HG03378 (cell line): ENCODE measurements around the gene SMAD3.
A peak's percentile ranks its signal among the peaks of the same experiment; 100 is the strongest.
"Not testable (repeated sequence)": the region's sequence is repeated elsewhere in the genome, so short reads cannot be mapped to it uniquely, and the experiment has no call there.

Experiments used
- ATAC-seq: cut with Tn5 transposase; IDR thresholded peaks from one replicate; pipeline ENCODE4 v1.9.1; 2021; ENCODE audit warnings: mild to moderate bottlenecking, moderate library complexity; ENCODE audit not compliant: unreplicated experiment

Gene SMAD3

GRCh38 chr15:67107014-67107812 is 41.8 kb downstream of the SMAD3 start:
- ATAC-seq = no peak

DNA sequence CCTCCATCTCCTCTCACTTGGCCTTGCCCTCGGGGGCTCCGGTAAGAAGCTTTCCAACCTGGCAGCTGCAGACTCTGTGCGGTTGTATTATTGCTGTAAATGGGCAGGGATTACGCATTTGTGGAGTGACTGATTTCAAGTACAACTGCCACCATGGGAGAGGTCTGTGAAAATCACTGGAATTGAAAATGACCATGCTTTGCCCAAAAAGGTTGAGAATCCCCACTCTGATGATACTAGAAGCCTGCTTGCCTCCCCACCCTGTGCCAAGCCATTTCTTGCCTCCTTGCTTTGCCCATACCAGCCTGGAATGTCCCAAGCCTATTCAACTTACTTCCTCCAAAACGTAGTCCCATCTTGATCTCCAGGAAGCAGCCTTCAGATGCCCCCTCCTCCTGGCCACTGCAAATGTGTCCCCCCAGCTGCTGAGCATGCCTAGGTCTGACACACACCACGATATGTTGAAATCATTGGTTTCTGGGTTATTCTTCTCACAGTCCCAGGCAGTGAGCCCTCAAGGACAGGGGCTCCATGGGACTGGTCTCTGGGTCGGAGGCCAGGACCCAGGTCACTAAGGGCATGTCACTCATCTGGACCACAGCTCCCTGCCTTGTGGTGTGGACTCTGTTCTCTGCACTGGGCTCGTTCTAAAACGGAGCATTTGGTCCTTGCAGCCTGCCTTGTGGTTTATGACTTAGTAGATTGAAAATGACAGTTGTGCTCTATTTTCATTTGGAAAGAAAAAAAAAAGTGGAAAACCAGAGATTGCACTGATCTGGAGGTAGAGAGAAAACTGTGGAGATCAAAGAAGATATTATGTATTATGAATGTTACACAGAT is 42.9 kb downstream of the SMAD3 start:
- ATAC-seq = no peak

DNA sequence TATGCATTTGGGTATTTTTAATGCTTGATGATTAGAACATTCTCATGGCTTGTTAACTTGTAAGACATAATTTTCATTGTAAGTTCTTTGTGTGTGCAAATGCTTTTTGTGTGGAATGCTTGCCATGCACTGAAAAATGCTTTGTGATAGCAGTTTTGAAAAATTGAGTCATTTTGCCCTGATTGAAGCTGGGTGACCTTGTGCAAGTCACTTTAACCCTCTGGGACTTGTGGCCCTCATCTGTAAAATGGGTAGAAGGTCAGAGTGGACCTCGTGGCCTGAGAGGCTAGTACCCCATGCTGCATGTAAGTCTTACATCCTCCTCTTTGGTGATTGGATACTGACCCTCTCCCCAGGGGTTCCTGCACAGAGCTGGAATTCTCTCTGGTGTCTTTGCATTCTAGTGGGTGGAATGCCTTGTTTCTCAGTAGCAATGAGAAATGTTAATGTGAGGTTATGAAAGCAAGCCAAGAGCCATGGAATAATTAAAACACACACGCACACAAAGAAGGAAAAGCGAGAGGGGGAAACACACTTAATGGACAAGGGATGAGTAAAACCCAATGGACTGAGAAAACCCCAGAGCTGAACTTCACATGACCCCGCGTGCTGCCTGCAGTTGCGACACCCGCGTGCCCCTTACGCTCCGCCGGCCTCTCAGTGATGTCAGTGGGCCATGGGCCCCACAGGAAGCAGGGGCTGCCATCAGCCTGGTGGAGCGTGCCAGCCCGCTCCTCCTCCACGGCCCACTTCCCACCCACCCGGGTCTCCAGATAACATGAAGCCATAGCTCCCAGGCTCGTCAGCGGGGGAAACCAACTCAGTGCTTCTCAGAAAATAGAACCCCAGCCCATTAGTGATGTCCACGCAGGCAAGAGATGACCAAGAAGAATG is 44.0 kb downstream of the SMAD3 start:
- peak; percentile 51 for ATAC-seq

- peak; percentile 44 for ATAC-seq
Measured at GRCh38 chr15:67110361-67110781, 45.0 kb downstream of the SMAD3 start.

DNA sequence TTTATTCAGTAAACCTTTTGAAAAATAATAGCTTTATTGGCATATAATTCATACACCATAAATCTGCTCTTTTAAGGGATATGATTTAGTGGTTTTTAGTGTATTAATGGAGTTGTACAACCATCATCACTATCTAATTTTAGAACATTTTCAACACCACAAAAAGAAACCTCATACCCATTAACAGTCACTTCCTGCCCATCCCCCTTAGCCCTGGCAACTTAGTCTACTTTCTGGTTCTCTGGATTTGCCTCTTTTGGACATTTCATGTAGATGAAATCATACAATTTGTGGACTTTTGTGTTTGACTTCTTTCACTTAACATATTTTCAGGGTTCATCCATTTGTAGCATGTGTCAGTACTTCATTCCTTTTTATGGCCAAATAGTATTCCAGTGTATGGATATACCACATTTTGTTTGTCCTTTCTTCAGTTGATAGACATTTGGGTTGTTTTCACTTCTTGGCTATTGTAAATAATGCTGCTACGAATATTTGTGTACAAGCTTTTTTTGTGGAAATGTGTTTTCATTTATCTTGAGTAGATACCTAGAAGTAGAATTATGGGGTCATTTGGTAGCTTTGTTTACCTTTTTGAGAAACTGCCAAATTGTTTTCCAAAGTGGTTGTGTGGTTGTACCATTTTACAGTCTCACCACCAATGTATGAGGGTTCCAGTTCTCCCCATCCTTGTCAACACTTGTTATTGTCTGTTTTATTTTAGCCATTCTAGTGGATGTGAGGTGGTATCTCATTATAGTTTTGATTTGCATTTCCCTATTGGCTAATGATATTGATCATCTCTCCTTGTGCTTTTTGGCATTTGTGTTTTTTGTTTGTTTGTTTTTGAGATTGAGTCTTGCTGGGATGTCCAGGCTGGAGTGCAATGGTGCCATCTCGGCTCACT is 45.8 kb downstream of the SMAD3 start:
- no peak for ATAC-seq

DNA sequence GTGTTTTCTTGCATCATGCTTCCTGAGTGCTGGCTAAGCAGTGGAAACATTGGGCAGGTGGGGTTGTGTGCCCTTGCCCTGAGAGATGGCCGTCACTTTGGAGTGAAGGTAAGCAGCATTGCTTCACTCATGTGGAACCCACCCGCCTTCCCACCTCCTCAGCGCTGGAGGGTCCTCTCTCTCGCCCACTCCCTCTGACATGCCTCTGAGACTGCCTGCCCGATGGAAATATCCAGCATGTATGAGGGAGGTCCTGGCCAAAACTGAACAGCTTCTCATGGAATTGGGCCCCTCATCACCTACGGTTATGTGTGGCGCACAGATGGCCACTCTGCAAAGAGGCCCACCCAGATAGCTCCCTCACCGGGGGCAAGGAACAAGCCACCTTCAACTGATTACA is 48.6 kb downstream of the SMAD3 start:
- no peak for ATAC-seq

DNA sequence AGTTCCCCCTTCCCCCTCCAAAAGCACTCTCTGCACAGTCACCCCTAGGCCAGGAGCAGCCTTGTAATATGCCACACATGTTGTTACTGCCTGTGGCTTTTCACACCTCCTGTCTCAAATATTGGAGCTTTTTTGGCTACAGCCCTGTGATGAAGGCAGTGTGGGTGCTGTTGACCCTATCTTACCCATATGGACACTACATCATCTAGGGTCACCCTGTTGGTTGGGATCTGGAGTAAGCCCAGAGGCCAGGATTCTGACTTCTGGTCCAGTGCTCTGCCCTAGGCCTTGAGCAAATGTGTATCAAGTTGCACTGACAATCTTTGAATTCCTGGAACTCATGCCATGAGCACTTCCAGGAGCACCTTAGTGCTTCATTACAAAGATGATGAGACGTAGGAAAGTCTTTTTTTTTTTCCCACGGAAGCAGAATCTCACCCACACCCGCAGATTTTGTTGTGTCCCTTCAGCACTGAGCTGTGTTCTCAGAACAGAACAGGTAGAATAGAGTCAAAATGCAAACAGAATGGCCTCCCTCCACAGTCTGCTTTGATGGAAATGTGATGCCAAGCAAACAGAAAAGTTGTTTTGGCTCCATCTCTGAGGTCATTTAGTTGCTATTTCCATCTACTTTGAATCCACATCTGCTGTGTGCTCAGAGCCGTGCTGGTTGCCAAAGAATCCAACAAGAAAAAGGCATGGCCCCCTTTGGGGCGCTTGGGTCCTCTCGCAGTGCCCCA is 49.6 kb downstream of the SMAD3 start:
- no peak for ATAC-seq

DNA sequence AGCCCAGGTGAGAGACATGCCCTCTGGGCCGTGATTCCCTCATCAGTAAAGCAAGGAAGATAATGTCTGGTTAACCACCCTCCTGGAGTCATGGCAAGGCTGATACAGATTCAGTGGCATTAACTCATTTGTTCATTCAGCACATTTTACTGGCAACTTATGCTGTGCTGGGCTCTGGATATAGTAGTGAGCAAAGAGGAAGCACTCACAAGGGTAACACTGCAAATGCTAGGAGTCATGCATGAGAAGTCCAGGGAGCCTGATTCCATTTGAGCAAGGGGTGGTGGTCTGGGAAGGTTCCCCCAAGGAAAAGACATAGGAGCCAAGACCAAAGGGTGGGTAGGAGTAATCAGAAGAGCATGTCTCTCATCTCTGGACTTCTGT is 50.2 kb downstream of the SMAD3 start:
- ATAC-seq = no peak

GRCh38 chr15:67116742-67117141 is 51.3 kb downstream of the SMAD3 start:
- ATAC-seq = no peak

- ATAC-seq = no peak
Measured at GRCh38 chr15:67117370-67117769, 52.0 kb downstream of the SMAD3 start.

GRCh38 chr15:67118808-67119207 is 53.4 kb downstream of the SMAD3 start:
- no peak for ATAC-seq

DNA sequence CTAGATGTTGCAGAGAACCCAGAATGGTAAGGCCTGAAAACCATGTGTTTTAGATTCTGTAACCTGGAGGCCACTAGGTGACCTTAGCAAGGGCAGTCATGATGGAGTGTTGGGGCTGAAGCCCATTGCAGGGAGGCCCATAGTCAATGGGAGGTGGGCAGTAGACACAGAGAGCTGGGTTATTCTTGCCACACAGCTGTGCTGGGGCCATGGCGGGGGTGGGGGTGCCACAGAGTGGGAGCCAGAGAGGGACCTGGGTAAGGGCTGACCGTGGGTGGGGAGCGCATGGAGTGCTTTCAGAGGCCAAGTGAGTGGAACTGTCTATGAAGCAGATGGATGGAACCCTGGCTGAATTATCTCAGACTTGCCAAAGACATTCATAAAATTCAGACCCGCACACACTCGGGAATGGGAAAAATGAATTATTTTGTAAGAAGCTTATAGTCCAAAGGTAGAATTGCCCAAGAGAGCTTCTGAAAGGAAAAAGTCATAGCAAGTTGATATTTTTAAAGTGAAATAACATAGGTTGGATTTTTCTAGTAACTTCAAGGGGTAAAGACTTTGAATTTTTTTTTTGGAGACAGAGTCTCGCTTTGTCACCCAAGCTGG is 53.9 kb downstream of the SMAD3 start:
- no peak for ATAC-seq

DNA sequence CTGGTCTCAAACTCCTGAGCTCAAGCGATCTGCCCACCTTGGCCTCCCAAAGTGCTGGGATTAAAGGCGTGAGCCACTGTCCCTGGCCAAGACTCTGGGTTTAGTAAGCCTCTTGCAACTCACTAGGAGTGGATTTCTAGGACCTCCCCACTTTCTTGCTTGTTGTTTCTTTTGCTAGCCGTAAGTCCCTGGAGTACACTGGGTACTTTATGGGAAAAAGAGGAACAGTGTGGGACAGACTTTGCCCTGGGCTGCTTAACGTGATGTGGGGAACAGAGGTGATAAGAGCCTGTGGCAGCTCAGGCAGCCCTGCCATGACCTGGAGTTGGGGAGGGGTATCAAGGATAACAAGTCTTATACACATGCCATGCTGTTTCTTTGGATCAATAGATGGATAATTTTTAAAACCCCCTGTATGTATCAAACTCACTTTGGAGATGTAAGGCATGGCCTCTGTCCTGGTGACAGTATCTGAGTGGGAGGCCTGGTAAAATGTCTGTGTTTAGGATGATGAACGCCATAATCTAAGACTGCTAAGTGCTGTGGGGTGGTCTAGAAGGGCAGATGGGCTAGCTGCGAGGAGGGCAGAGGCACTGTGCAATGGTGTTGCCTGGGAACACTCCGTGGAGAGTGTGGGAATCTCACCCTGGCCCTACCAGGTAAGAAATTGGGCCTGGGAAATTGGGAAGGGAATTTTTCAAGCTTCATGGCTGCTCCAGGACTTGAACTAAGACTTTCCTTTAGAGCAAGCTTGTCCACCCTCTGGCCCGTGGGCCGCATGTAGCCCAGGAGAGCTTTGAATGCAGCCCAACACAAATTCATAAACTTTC is 54.8 kb downstream of the SMAD3 start:
- ATAC-seq = no peak

GRCh38 chr15:67120839-67121643 is 55.6 kb downstream of the SMAD3 start:
- no peak for ATAC-seq

DNA sequence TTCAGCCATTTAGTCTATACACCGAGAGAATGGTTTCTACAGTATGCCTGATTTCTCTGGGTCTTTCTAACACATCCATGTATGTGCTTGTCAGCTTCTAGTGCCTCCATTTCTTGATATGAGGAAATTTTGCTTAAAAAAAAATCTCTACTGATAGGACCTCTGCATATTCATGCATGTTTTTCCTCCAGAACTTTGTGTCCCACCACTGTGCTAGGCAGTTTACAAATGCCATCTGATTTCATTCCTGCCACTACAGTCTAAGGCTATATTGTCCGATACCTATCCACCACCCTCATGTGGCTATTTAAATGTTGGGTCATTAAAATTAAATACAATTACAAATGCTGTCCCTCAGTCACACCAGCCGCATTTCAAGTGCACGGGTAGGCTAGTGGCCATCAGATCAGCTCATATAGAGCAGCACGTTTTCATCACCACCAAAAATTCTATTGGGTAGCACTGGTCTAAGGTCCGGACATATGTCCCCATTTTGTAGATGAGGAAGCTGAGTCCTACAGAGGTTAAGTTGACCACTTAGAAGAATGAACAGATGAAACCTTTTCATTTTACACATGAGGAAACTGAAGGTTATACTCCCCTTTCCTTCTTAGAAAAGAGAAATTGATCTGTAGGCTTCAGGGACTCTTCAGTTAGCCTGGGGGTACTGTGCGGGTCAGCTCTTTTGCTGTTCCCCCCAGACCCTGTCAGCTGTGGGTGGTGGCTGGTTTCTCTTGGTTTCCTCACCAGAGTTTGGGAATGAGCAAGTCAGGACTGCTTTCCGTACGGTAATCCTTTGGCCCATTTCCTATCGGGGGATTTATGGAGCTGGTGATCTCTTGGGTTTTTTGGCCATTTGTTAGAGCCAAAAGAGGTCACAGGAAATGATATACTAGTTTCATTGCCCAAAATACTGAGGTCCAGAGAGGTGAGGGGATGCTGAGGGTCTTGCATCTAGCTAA is 56.5 kb downstream of the SMAD3 start:
- ATAC-seq = no peak

DNA sequence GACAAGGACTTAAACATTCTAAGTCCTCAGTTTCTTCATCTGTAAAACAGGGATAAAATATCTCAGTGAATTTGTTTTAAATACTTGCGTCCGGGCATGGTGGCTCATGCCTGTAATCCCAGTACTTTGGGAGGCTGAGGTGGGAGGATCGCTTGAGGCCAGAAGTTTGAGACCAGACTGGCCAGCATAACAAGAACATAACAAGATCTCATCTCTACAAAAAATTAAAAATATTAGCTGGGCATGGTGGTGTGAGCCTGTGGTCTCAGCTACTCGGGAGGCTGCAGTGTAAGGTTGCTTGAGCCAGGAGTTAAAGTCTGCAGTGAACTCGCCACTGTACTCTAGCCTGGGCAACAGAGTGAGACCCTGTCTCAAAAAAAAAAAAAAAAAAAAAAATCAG is 57.4 kb downstream of the SMAD3 start:
- not testable (repeated sequence) for ATAC-seq
